Neural cell (in vitro differentiated cells): ENCODE measurements around the gene C3. TPM values are rescaled to one million over a fixed set of nuclear protein-coding genes. Genes with fewer than 3 reads are reported as not detected.

ENCODE experiments used
- H2AFZ ChIP-seq: fragments of 200-600, 300-800 bp; sonication (generic), shearing (Covaris generic); 2 replicates; pipeline ENCODE4 v1.6.0; 2014; ENCODE audit warnings: low read depth, mild to moderate bottlenecking, antibody characterized with exemption, low read length, moderate library complexity
- H3F3A ChIP-seq: fragments of 200-600 bp; shearing (Covaris generic); 2 replicates; pipeline ENCODE4 v1.6.1; 2016; ENCODE audit warnings: mild to moderate bottlenecking, moderate library complexity, mixed read lengths, antibody characterized with exemption, low read length; ENCODE audit not compliant: insufficient read depth, poor library complexity, severe bottlenecking
- H3K27ac ChIP-seq: fragments of 200-600, 300-800 bp; sonication (generic), shearing (Covaris generic); 2 replicates; pipeline ENCODE4 v1.5.1; 2014; ENCODE audit warnings: mild to moderate bottlenecking, low read length, moderate library complexity
- H3K27me3 ChIP-seq: fragments of 300-800, 200-600 bp; sonication (generic), shearing (Covaris generic); 2 replicates; pipeline ENCODE4 v1.6.0; 2014; ENCODE audit warnings: mild to moderate bottlenecking, low read depth, low read length, moderate library complexity; ENCODE audit not compliant: insufficient read depth
- H3K36me3 ChIP-seq: fragments of 300-800, 200-600 bp; sonication (generic), shearing (Covaris generic); 2 replicates; pipeline ENCODE4 v1.5.1; 2014; ENCODE audit warnings: mild to moderate bottlenecking, antibody characterized with exemption, low read length, moderate library complexity; ENCODE audit not compliant: insufficient read depth
- H3K4me2 ChIP-seq: fragments of 300-800, 200-600 bp; sonication (generic), shearing (Covaris generic); 2 replicates; pipeline ENCODE4 v1.6.0; 2014; ENCODE audit warnings: mild to moderate bottlenecking, low read length
- H3K4me3 ChIP-seq: fragments of 300-800, 200-600 bp; sonication (generic), shearing (Covaris generic); 2 replicates; pipeline ENCODE4 v1.5.1; 2014; ENCODE audit warnings: mild to moderate bottlenecking, low read length, moderate library complexity
- H3K79me2 ChIP-seq: fragments of 200-600 bp; shearing (Covaris generic); replicated peaks from 2 replicates; pipeline ENCODE4 v1.6.0; 2014; ENCODE audit warnings: mild to moderate bottlenecking, low read length, moderate library complexity; ENCODE audit not compliant: insufficient read depth
- H3K9ac ChIP-seq: fragments of 300-800, 200-600 bp; sonication (generic), shearing (Covaris generic); 2 replicates; pipeline ENCODE4 v1.6.1; 2016; ENCODE audit warnings: mild to moderate bottlenecking, low read length, mixed read lengths
- H3K9me2 ChIP-seq: fragments of 200-600 bp; shearing (Covaris generic); 2 replicates; pipeline ENCODE4 v1.6.1; 2016; ENCODE audit warnings: mild to moderate bottlenecking, low read length, mixed read lengths; ENCODE audit not compliant: insufficient read depth
- H3K9me3 ChIP-seq: fragments of 200-600, 300-800 bp; sonication (generic), shearing (Covaris generic); 2 replicates; pipeline ENCODE4 v1.6.1; 2016; ENCODE audit warnings: mild to moderate bottlenecking, mixed run types, low read length, moderate library complexity, mixed read lengths
- H4K20me1 ChIP-seq: fragments of 200-600 bp; shearing (Covaris generic); 2 replicates; pipeline ENCODE4 v1.6.1; 2016; ENCODE audit warnings: mild to moderate bottlenecking, mixed run types; ENCODE audit not compliant: insufficient read depth
- CTCF ChIP-seq: fragments of 450-650 bp; IDR thresholded peaks from 2 replicates; pipeline ENCODE4 v1.5.1; 2014; ENCODE audit warnings: antibody characterized with exemption, mild to moderate bottlenecking, moderate library complexity; ENCODE audit not compliant: poor library complexity, severe bottlenecking
- EP300 ChIP-seq: fragments of 450-650 bp; conservative IDR thresholded peaks from 2 replicates; pipeline ENCODE4 v1.6.1; 2014; ENCODE audit warnings: antibody characterized with exemption, mild to moderate bottlenecking, moderate library complexity; ENCODE audit not compliant: poor library complexity, severe bottlenecking
- EZH2 ChIP-seq: fragments of 200-600, 300-800 bp; shearing (Covaris generic), sonication (generic); IDR thresholded peaks from 2 replicates; pipeline ENCODE4 v1.6.1; 2014; ENCODE audit warnings: antibody characterized with exemption, low read length, borderline replicate concordance, mild to moderate bottlenecking; ENCODE audit not compliant: insufficient read depth, poor library complexity, severe bottlenecking
- MXI1 ChIP-seq: fragments of 450-650 bp; conservative IDR thresholded peaks from 2 replicates; pipeline ENCODE4 v1.6.1; 2014; ENCODE audit warnings: antibody characterized with exemption, mild to moderate bottlenecking; ENCODE audit not compliant: poor library complexity, severe bottlenecking
- POLR2AphosphoS5 ChIP-seq: IDR thresholded peaks from 2 replicates; pipeline ENCODE4 v1.6.1; 2012
- RAD21 ChIP-seq: fragments of 450-650 bp; conservative IDR thresholded peaks from 2 replicates; pipeline ENCODE4 v1.6.1; 2014; ENCODE audit warnings: antibody characterized with exemption, mild to moderate bottlenecking, moderate library complexity
- REST ChIP-seq: IDR thresholded peaks from 2 replicates; pipeline ENCODE4 v1.6.1; 2012; ENCODE audit warnings: borderline replicate concordance
- SMC3 ChIP-seq: fragments of 450-650 bp; conservative IDR thresholded peaks from 2 replicates; pipeline ENCODE4 v1.6.1; 2014; ENCODE audit warnings: antibody characterized with exemption, mild to moderate bottlenecking, moderate library complexity; ENCODE audit not compliant: poor library complexity
- TAF1 ChIP-seq: IDR thresholded peaks from 2 replicates; pipeline ENCODE4 v1.6.1; 2012; ENCODE audit warnings: low read depth
- polyA plus RNA-seq: library from polyadenylated mRNA; depleted of rRNA; stranded (reverse); fragments of >200 nt; gene quantifications from 2 replicates; pipeline ENCODE4 v1.2.3, GENCODE V29; 2014

Gene C3
- polyA plus RNA-seq, 1 donor from 2014 or later: not detected

GRCh38 chr19:6707658-6708018 lies 12.8 kb downstream of the C3 start:
- H3K4me2 ChIP-seq: no peak overlapping the region
- H3F3A ChIP-seq: no peaks in the 10 kb centered on the region
- H3K4me3 ChIP-seq: no peak overlapping the region
- H3K9me3 ChIP-seq: no peaks in the 10 kb centered on the region
- no peak overlapping the region for H3K9ac ChIP-seq
- no peak overlapping the region for H2AFZ ChIP-seq
- no peaks in the 10 kb centered on the region for H3K9me2 ChIP-seq
- no peaks in the 10 kb centered on the region for H4K20me1 ChIP-seq
- no peaks in the 10 kb centered on the region for H3K36me3 ChIP-seq
- TF ChIP-seq POLR2AphosphoS5 (no peak), TAF1 (no peak), CTCF (no peak), REST (no peak), EZH2 (no peak), RAD21 (no peak), EP300 (no peak), MXI1 (no peak), SMC3 (no peak)
- no peaks in the 10 kb centered on the region for H3K79me2 ChIP-seq
- H3K27me3 ChIP-seq: peaks cover 28% of the 10 kb centered on the region
- H3K27ac ChIP-seq: no peak overlapping the region

GRCh38 chr19:6707011-6707657 lies 13.3 kb downstream of the C3 start:
- H3K27me3 ChIP-seq: peaks cover 28% of the 10 kb centered on the region
- TF ChIP-seq REST (no peak), TAF1 (no peak), CTCF (no peak), POLR2AphosphoS5 (no peak), RAD21 (no peak), SMC3 (no peak), EP300 (no peak), EZH2 (no peak)
- H3K4me3 ChIP-seq: no peak overlapping the region

More at GRCh38 chr19:6707011-6707657, 13.3 kb downstream of the C3 start:
- no peak overlapping the region for H2AFZ ChIP-seq
- no peaks in the 10 kb centered on the region for H3K9me3 ChIP-seq
- H3K9ac ChIP-seq: no peak overlapping the region
- no peaks in the 10 kb centered on the region for H3K9me2 ChIP-seq
- no peak overlapping the region for H3K4me2 ChIP-seq
- no peaks in the 10 kb centered on the region for H3F3A ChIP-seq
- H3K36me3 ChIP-seq: no peaks in the 10 kb centered on the region
- H4K20me1 ChIP-seq: no peaks in the 10 kb centered on the region
- H3K79me2 ChIP-seq: no peaks in the 10 kb centered on the region
- no peak overlapping the region for H3K27ac ChIP-seq
